Natural killer cell (primary cell): Measurements from ENCODE around the gene ILK. TPM values are rescaled to one million over a fixed set of nuclear protein-coding genes. Genes with fewer than 3 reads are reported as not detected.

ENCODE experiments used
- ATAC-seq, 3 donors: fragments of 150-1000 bp in 2 of 3; fragments of 200-7000 bp in 1 of 3; cut with Tn5 transposase; 1 replicate in 1 of 3; 2 replicates in 2 of 3; pipeline ENCODE4 v1.10.0; 2021; ENCODE audit warnings: mild to moderate bottlenecking in 2 of 3, moderate library complexity in 2 of 3
- DNase-seq, 2 donors: peaks; one replicate each; pipeline versions ENCODE4 v3.0.0 to v3.0.0-alpha.2; 2013 to 2021; ENCODE audit warnings: mixed read lengths in 1 of 2
- H3K27ac ChIP-seq: one replicate; pipeline ENCODE4 v1.5.1; 2013; ENCODE audit warnings: mild to moderate bottlenecking, low read length
- H3K27me3 ChIP-seq: one replicate; pipeline ENCODE4 v1.6.1; 2013; ENCODE audit warnings: low read length; ENCODE audit not compliant: control insufficient read depth, insufficient read depth
- H3K36me3 ChIP-seq: one replicate; pipeline ENCODE4 v1.6.1; 2013; ENCODE audit warnings: low read length; ENCODE audit not compliant: control insufficient read depth, insufficient read depth
- H3K4me1 ChIP-seq: one replicate; pipeline ENCODE4 v1.6.1; 2013; ENCODE audit warnings: low read length; ENCODE audit not compliant: control insufficient read depth, insufficient read depth
- H3K4me3 ChIP-seq: one replicate; pipeline ENCODE4 v1.5.1; 2013; ENCODE audit warnings: low read length
- H3K9me3 ChIP-seq: one replicate; pipeline ENCODE4 v1.6.1; 2013; ENCODE audit warnings: low read length; ENCODE audit not compliant: control insufficient read depth, insufficient read depth
- H3K27ac Mint-ChIP-seq, 2 donors: one replicate each; pipeline ENCODE4 v1.8.0; 2022; ENCODE audit warnings: mild to moderate bottlenecking in 2 of 2, mixed read lengths in 2 of 2, moderate library complexity in 1 of 2
- H3K27me3 Mint-ChIP-seq, 2 donors: one replicate each; pipeline ENCODE4 v1.8.0; 2022; ENCODE audit warnings: low read depth in 2 of 2, mixed read lengths in 2 of 2
- H3K36me3 Mint-ChIP-seq: one replicate; pipeline ENCODE4 v1.8.0; 2022; ENCODE audit warnings: mixed read lengths
- H3K4me1 Mint-ChIP-seq, 2 donors: one replicate each; pipeline ENCODE4 v1.8.0; 2022; ENCODE audit warnings: mixed read lengths in 2 of 2
- H3K4me3 Mint-ChIP-seq: one replicate; pipeline ENCODE4 v1.8.0; 2022; ENCODE audit warnings: mild to moderate bottlenecking, moderate library complexity, mixed read lengths
- H3K9me3 Mint-ChIP-seq, 2 donors: one replicate each; pipeline ENCODE4 v1.8.0; 2022; ENCODE audit warnings: mixed read lengths in 2 of 2
- CTCF ChIP-seq: fragments of 200-600 bp; IDR thresholded peaks from one replicate; pipeline ENCODE4 v1.8.0; 2022; ENCODE audit warnings: antibody characterized with exemption
- WGBS: methylation state at CpG from one replicate; pipeline ENCODE4 v1.1.7; 2013; ENCODE audit warnings: missing lambda C conversion rate; ENCODE audit not compliant: insufficient coverage; 5-methylcytosine and 5-hydroxymethylcytosine counted together
- intact Hi-C: fragments of 100-400 bp; cut with micrococcal nuclease; formaldehyde crosslinking; loops from one replicate; pipeline ENCODE4 v1.14.2; 2022
- total RNA-seq, 4 donors: library from RNA; stranded (reverse); fragments of 120-200 nt in 1 of 4; gene quantifications; one replicate each; pipeline versions ENCODE4 v1.2.3 to v1.2.4, GENCODE V29; 2013 to 2022

ILK gene
- total RNA-seq, 3 donors from 2014 or later (not counting 1 experiment from before 2014, with no cell fraction given), result 109 to 145 (median 142) TPM

GRCh38 chr11:6611092-6611962 lies 7.8 kb downstream of the ILK start:
- ATAC-seq (peak in 2 of 3 donors; percentile 4 to 9), DNase-seq (peak in 1 of 2 donors; percentile 57)
- Mint-ChIP-seq H3K36me3 (no peaks in the 10 kb centered on the region), H3K4me1 (peaks cover 36 to 47% of the 10 kb centered on the region in 2 donors), H3K27ac (no peak overlapping the region), H3K9me3 (no peaks in the 10 kb centered on the region), H3K27me3 (no peaks in the 10 kb centered on the region), H3K4me3 (peak overlapping the region; percentile 84)
- Histone ChIP-seq H3K27ac (peak overlapping the region; percentile 86), H3K9me3 (no peaks in the 10 kb centered on the region), H3K4me1 (peaks cover 54% of the 10 kb centered on the region), H3K27me3 (no peaks in the 10 kb centered on the region), H3K36me3 (peaks cover 57% of the 10 kb centered on the region), H3K4me3 (peak overlapping the region; percentile 65)
- 21% methylated on average over 39 of the region's 39 CpGs for WGBS
- intact Hi-C loops, result loop anchor here (10.0 kb wide), 1 partner anchor 217 kb away; the partner anchor contains the start of gene SMPD1
- no peak for TF ChIP-seq CTCF

GRCh38 chr11:6611963-6612212 lies 8.3 kb downstream of the ILK start:
- peak overlapping the region; percentile 65 for H3K4me3 ChIP-seq
- H3K9me3 Mint-ChIP-seq, result no peaks in the 10 kb centered on the region
- H3K36me3 Mint-ChIP-seq, result no peaks in the 10 kb centered on the region
- H3K4me3 Mint-ChIP-seq, result peak overlapping the region; percentile 84
- H3K36me3 ChIP-seq, result peaks cover 62% of the 10 kb centered on the region
- DNase-seq (no peak), ATAC-seq (peak in 1 of 3 donors; percentile 17)
- peak overlapping the region; percentile 95 for H3K27ac ChIP-seq
- no peaks in the 10 kb centered on the region for H3K27me3 Mint-ChIP-seq
- no peak for TF ChIP-seq CTCF
- H3K4me1 ChIP-seq, result peaks cover 49% of the 10 kb centered on the region
- no peak overlapping the region for H3K27ac Mint-ChIP-seq
- no peaks in the 10 kb centered on the region for H3K27me3 ChIP-seq
- intact Hi-C loops, result loop anchor here (1.0 to 10.0 kb wide), 3 partner anchors 9 to 217 kb away; partner anchors contain the start of genes ILK, MRPL17, RRP8 and SMPD1
- H3K9me3 ChIP-seq, result no peaks in the 10 kb centered on the region
- WGBS, result under 1% methylated on average over 36 of the region's 36 CpGs
- H3K4me1 Mint-ChIP-seq, result peaks cover 31 to 42% of the 10 kb centered on the region in 2 donors

GRCh38 chr11:6612213-6613041 lies 8.9 kb downstream of the ILK start, which contains the start of gene TAF10:
TSS of gene TAF10 (minus strand) at chr11:6612216. CDS start at chr11:6612189, 27 bp downstream.
- 0% methylated on average over 51 of the region's 51 CpGs for WGBS
- DNase-seq, result peak; percentile 93 to 98
- H3K27ac Mint-ChIP-seq, result no peak within 1 kb of the TSS
- intact Hi-C loops, result loop anchor here (1.0 to 10.0 kb wide), 3 partner anchors 9 to 218 kb away; partner anchors contain the start of genes ILK, MRPL17, RRP8 and SMPD1
- H3K4me1 Mint-ChIP-seq, result peaks cover 27 to 38% of the 10 kb centered on the region in 2 donors
- H3K4me3 Mint-ChIP-seq, result peak within 1 kb of the TSS; percentile 84
- peak; percentile 80 to 93 (median 84) for ATAC-seq
- peak within 1 kb of the TSS; percentile 65 for H3K4me3 ChIP-seq
- TF ChIP-seq CTCF, result peak; percentile 45
- peaks cover 60% of the 10 kb centered on the region for H3K36me3 ChIP-seq
- H3K27me3 ChIP-seq, result no peaks in the 10 kb centered on the region
- H3K9me3 ChIP-seq, result no peaks in the 10 kb centered on the region
- peaks cover 49% of the 10 kb centered on the region for H3K4me1 ChIP-seq
- H3K9me3 Mint-ChIP-seq, result no peaks in the 10 kb centered on the region
- peak within 1 kb of the TSS; percentile 95 for H3K27ac ChIP-seq
- no peaks in the 10 kb centered on the region for H3K36me3 Mint-ChIP-seq
- H3K27me3 Mint-ChIP-seq, result no peaks in the 10 kb centered on the region
